Epithelial cell of proximal tubule (primary cell): ENCODE data around the gene KCTD17. TPM values are rescaled to one million over a fixed set of nuclear protein-coding genes. Genes with fewer than 3 reads are reported as not detected.

Source experiments
- DNase-seq: peaks from one replicate; pipeline ENCODE4 v3.0.0-alpha.2; 2011; ENCODE audit warnings: low read depth
- H3K4me3 ChIP-seq: 2 replicates; pipeline ENCODE4 v1.5.1; 2011; ENCODE audit warnings: low read depth, mild to moderate bottlenecking, low read length
- CTCF ChIP-seq: conservative IDR thresholded peaks from 2 replicates; pipeline ENCODE4 v1.5.1; 2012; ENCODE audit warnings: low read depth, mild to moderate bottlenecking, low read length
- total RNA-seq: library from RNA; depleted of rRNA; stranded (reverse); fragments of >200 nt; gene quantifications from 2 replicates; pipeline ENCODE4 v1.2.3, GENCODE V29; 2015

Gene KCTD17
- total RNA-seq, 1 donor from 2014 or later = 35.9 TPM

GRCh38 chr22:37090920-37091695, 39.6 kb downstream of the KCTD17 start:
- DNase-seq = no peak
- H3K4me3 ChIP-seq = no peak overlapping the region

DNA sequence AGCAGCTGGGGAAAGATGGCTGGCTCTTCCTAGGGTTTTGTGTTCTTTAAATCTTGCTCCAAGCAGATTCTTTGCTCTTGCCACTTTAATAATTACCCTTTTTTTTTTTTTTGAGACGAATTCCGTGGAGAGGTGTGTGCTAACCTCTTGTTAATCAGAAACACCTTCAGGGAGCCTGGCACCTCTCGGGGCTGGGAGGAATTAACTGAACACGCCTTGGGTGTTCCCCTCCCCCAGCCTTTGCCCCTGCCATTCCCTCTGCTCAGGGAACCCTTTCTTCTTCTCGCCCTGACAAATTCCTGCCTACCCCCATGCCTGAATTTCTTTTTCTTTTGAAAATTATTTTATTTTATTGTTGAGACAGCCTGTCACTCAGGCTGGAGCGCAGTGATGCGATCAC, 40.5 kb downstream of the KCTD17 start:
- DNase-seq = no peak
- no peak for TF ChIP-seq CTCF
- H3K4me3 ChIP-seq = no peak overlapping the region

More at GRCh38 chr22:37090920-37091695, 39.6 kb downstream of the KCTD17 start:
- TF ChIP-seq CTCF = no peak

GRCh38 chr22:37092997-37093396, 41.5 kb downstream of the KCTD17 start:
- H3K4me3 ChIP-seq = no peak overlapping the region
- no peak for TF ChIP-seq CTCF
- DNase-seq = no peak

DNA sequence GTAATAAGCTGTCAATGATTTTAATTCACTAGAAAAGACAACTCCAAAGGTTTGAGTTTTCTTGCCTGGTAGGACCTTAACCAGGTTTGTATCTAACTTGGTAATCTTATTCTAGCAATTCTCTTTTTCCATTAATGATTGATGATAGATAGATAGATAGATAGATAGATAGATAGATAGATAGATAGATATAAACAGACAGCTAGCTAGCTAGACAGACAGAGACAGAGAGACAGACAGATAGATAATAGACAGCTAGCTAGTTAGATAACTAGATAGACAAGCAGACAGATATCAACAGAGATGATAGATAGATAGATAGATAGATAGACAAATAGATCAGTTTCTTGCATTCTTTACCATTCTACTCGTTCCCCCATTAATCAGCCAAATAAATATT, 42.7 kb downstream of the KCTD17 start:
- DNase-seq = no peak
- H3K4me3 ChIP-seq = no peak overlapping the region
- TF ChIP-seq CTCF = no peak

DNA sequence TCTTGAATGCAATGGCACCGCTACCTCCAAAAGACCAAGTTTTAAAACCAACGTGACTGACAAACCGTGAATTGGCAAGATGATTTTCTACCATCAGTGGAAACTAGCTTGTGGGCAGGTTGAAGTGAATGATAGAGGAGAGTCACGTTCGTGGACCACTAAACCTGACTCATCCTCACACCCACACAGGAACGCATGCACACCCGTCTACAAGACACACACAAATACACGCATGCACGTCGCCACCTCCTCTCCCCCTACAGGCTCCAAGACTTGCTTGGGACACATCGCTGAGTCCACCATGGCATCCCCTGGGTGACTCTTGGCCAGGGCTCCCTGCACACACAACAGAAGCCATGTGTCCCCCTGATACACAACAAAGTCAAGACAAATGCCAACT, 43.6 kb downstream of the KCTD17 start:
- H3K4me3 ChIP-seq = no peak overlapping the region
- no peak for TF ChIP-seq CTCF
- no peak for DNase-seq

- TF ChIP-seq CTCF = no peak
- H3K4me3 ChIP-seq = no peak overlapping the region
- DNase-seq = no peak
Observed at GRCh38 chr22:37097346-37097745, 45.8 kb downstream of the KCTD17 start.
